ENCODE results near the gene WSB1. TPM values are rescaled to one million over a fixed set of nuclear protein-coding genes. Genes with fewer than 3 reads are reported as not detected.

Gene WSB1
- total RNA-seq, 8 experiments from 2014 or later: 64.9 to 305 (median 210) TPM

DNA sequence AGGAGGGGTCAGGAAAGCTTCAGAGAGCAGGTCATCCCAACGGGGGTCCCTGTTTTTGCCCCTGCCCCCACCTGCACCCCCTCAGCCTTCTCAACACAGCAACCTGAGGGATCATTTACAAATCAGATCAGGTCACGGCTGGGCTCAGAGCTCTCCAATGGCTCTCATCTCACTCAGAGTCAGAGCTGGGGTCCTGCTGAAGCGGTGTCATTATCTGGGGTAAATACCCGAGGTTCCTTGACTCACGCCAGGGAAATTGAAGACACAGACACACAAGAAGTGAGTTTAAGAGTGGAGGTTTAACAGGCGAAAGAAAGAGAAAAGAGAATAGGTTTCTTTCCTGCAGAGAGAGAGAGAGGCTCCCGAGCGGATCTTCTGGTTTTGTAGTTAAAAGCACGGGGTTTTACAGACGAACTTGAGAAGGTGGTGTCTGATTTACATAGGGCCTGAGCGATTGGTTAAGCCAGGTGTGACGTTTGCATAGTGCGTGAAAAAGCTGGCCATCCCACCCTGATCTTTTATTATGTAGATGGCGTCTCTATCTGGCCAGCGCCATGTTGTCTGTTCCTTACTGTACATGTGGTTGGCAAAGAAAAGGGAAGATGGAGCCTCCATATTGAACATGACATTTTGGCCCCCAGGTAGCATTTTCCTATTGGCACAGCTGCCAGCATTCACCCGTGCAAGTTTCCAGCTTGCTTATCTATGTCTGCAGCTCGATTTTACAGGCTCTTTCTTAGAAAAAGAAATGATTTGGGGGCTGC lies 51.4 kb downstream of the WSB1 start:
- H3K4me3 ChIP-seq: peak overlapping the region; percentile 27 to 33 (median 30)
- in situ Hi-C loops (cut with MboI; ENCODE audit: low pct_unique_long_range_greater_than_20kb in 2 of 9, low sequenced_read_pairs in 9 of 9, unreplicated experiment in 9 of 9): loop anchor here in 3 of 9 experiments (25.0 kb wide), 3 partner anchors 108 to 292 kb away; partner anchors contain the start of gene LGALS9 (in 1 of the 3)
- peak in 5 of 8 experiments; percentile 87 to 94 (median 90) for ATAC-seq (replicated peaks in 6 of 8)
- peaks cover 16 to 24% of the 10 kb centered on the region in 2 donors for H3K4me1 ChIP-seq (replicated peaks in 1 of 2)
- 6 to 100% (median 31%) methylated on average over 1 to 13 of the region's 17 CpGs for WGBS, 10 experiments
- peak overlapping the region; percentile 91 to 94 for H3K27ac ChIP-seq

GRCh38 chr17:27346228-27346899 lies 52.5 kb downstream of the WSB1 start:
- Histone ChIP-seq H3K4me3 (no peak overlapping the region), H3K4me1 (replicated peaks in 1 of 2) (peaks cover 7 to 16% of the 10 kb centered on the region in 2 donors), H3K27ac (peak overlapping the region; percentile 91 to 94)
- 82 to 98% (median 93%) methylated on average over 2 to 6 of the region's 8 CpGs; no CpG with 5 or more reads in 5 of the 10 experiments for WGBS, 10 experiments
- in situ Hi-C loops (cut with MboI; ENCODE audit: low pct_unique_long_range_greater_than_20kb in 2 of 9, low sequenced_read_pairs in 9 of 9, unreplicated experiment in 9 of 9): loop anchor here in 3 of 9 experiments (25.0 kb wide), 3 partner anchors 109 to 291 kb away; partner anchors contain the start of gene LGALS9 (in 1 of the 3)
- ATAC-seq (replicated peaks in 6 of 8): no peak

DNA sequence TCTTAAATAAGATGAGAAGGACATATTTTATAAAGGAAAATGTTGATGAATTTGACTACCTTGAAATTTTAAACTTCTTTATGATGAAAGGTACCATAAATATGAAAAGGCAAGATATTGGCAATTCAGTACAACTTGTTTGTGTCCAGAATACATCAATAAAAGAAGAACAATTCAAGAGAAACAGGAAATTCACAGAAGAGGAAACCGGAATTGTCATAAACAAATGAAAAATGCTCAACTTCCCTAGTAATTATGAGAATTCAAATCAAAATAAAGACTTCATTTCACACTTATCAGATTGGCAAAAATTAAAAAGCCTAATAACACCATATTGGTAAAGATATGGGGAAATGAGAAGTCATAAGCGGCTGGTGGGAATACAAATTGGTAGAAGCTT lies 54.3 kb downstream of the WSB1 start:
- WGBS, 10 experiments: 46 to 100% (median 90%) methylated on average over 1 to 2 of the region's 2 CpGs
- no peak for ATAC-seq (replicated peaks in 6 of 8)
- peaks cover 13 to 18% of the 10 kb centered on the region in 2 donors for H3K4me1 ChIP-seq (replicated peaks in 1 of 2)
- no peak overlapping the region for H3K4me3 ChIP-seq
- in situ Hi-C loops (cut with MboI; ENCODE audit: low pct_unique_long_range_greater_than_20kb in 2 of 9, low sequenced_read_pairs in 9 of 9, unreplicated experiment in 9 of 9): loop anchor here in 3 of 9 experiments (25.0 kb wide), 3 partner anchors 111 to 289 kb away; partner anchors contain the start of gene LGALS9 (in 1 of the 3)
- H3K27ac ChIP-seq: no peak overlapping the region

DNA sequence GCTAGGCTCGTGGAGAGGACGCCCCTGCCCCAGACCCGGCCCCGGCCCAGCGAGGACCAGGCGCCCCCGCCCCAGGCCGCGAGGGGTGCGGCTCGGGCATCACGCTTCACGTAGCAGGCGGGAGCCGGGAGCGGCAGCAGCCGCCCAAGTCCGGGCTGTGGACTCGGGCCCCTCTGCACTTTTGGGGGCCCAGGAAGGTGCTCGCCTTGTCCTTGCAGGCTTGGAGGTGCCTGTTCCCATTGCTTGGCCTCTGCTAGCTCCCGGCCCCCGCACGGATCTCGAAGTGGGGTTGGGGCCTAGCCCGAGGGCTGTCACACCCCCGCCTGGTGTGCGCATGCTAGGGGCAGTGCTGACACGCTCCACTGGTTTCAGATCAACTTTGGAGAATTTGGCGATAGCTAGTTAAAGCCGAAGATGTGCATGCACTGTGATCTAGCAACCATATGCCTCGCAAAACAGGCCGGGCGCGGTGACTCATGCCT lies 55.7 kb downstream of the WSB1 start:
- Histone ChIP-seq H3K4me1 (replicated peaks in 1 of 2) (peaks cover 13 to 22% of the 10 kb centered on the region in 2 donors), H3K27ac (no peak overlapping the region), H3K4me3 (no peak overlapping the region)
- in situ Hi-C loops (cut with MboI; ENCODE audit: low pct_unique_long_range_greater_than_20kb in 2 of 9, low sequenced_read_pairs in 9 of 9, unreplicated experiment in 9 of 9): loop anchor here in 7 of 9 experiments (10.0 to 25.0 kb wide), 5 partner anchors 112 to 288 kb away; partner anchors contain the start of genes KSR1 (in 2 of the 7) and LGALS9 (in 1 of the 7)
- WGBS, 10 experiments: 83 to 100% (median 92%) methylated on average over 2 to 5 of the region's 34 CpGs; no CpG with 5 or more reads in 6 of the 10 experiments
- no peak for ATAC-seq (replicated peaks in 6 of 8)

DNA sequence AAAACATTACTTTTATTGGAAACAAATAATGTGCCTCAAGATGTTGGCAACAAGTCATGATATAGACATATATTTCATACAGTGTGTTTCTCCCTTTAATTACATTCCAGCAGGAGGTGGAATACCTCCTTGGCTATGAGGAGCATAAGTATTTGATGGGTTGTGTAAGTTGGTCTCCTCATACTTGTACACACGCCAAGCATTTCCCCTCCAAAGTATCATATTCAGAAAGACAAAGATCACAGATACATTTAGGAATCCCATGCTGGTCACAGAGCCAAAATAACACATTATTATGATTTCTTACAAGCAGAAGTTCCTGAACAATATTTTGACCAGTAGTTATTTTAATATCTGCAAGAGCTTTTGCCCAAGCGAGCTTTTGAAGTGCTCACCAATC lies 57.8 kb downstream of the WSB1 start:
- H3K4me3 ChIP-seq: no peak overlapping the region
- no peak for ATAC-seq (replicated peaks in 6 of 8)
- WGBS, 10 experiments: 50 to 100% (median 94%) methylated on average over 2 of the region's 2 CpGs; no CpG with 5 or more reads in 1 of the 10 experiments
- no peak overlapping the region for H3K27ac ChIP-seq
- peaks cover 7 to 10% of the 10 kb centered on the region in 2 donors for H3K4me1 ChIP-seq (replicated peaks in 1 of 2)
- in situ Hi-C loops (cut with MboI; ENCODE audit: low pct_unique_long_range_greater_than_20kb in 2 of 9, low sequenced_read_pairs in 9 of 9, unreplicated experiment in 9 of 9): loop anchor here in 4 of 9 experiments (10.0 to 25.0 kb wide), 4 partner anchors 111 to 253 kb away; partner anchors contain the start of gene KSR1 (in 2 of the 4)

DNA sequence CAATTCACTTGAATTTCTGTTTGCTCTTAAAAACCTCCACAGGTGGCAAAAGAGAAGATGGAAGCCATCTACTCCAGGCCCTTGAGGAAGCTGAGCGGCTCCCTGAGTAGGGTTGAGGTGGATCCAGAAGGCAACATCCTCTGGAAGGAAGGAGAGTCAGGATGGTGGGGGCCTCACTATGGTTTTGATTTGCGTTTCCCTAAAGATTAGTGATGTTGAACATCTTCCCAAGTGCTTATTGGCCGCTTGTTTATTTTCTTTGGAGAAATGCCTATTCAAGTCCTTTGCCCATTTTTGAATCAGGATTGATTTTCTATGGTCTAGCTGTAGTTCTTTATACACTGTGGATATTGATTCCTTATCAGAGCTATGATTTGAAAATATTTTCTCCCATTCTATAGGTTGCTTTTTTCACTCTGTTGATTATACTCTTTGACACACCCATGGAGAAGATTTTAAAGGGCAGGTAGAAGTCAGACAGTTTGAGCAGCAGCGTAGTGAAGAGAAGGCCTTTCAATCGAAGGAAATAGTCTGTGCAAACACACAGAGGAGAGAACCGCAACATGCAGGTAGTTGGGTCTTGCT lies 58.6 kb downstream of the WSB1 start:
- peak overlapping the region in 3 of 5 donors; percentile 46 to 50 (median 50) for H3K4me3 ChIP-seq
- no peak for ATAC-seq (replicated peaks in 6 of 8)
- H3K27ac ChIP-seq: peak overlapping the region; percentile 83 to 92
- WGBS, 10 experiments: 60 to 100% (median 88%) methylated on average over 1 to 5 of the region's 6 CpGs
- in situ Hi-C loops (cut with MboI; ENCODE audit: low pct_unique_long_range_greater_than_20kb in 2 of 9, low sequenced_read_pairs in 9 of 9, unreplicated experiment in 9 of 9): loop anchor here in 4 of 9 experiments (10.0 to 25.0 kb wide), 4 partner anchors 110 to 252 kb away; partner anchors contain the start of gene KSR1 (in 2 of the 4)
- H3K4me1 ChIP-seq (replicated peaks in 1 of 2): peaks cover 7 to 10% of the 10 kb centered on the region in 2 donors

DNA sequence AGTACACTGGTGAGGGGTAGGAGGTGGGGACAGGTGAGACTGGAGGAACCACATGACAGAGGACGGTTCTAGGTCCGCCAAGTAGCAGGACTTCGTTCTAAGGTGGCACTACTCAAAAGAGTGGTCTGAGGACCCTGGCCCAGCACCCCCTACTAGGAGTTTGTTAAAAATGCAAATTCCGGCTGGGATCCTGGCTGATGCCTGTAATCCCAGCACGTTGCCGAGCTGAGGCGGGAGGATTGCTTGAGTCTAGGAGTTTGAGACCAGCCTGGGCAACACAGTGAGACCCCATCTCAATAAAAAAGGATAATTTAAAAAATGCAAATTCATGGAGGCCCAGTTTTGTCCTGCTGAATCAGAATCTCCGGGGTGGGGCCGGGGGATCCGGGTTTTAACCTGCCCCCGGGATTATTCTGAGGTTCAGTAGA lies 59.1 kb downstream of the WSB1 start:
- in situ Hi-C loops (cut with MboI; ENCODE audit: low pct_unique_long_range_greater_than_20kb in 2 of 9, low sequenced_read_pairs in 9 of 9, unreplicated experiment in 9 of 9): loop anchor here in 4 of 9 experiments (10.0 to 25.0 kb wide), 4 partner anchors 109 to 252 kb away; partner anchors contain the start of gene KSR1 (in 2 of the 4)
- ATAC-seq (replicated peaks in 6 of 8): no peak
- 42 to 100% (median 75%) methylated on average over 1 to 8 of the region's 11 CpGs; no CpG with 5 or more reads in 3 of the 10 experiments for WGBS, 10 experiments
- Histone ChIP-seq H3K4me3 (peak overlapping the region; percentile 37 to 57 (median 50)), H3K27ac (peak overlapping the region; percentile 83 to 92), H3K4me1 (replicated peaks in 1 of 2) (peaks cover 7 to 10% of the 10 kb centered on the region in 2 donors)

- ATAC-seq (replicated peaks in 6 of 8): peak; percentile 82 to 97 (median 94)
- Histone ChIP-seq H3K27ac (peak overlapping the region; percentile 83 to 92), H3K4me3 (peak overlapping the region; percentile 37 to 57 (median 50)), H3K4me1 (replicated peaks in 1 of 2) (peaks cover 7 to 9% of the 10 kb centered on the region in 2 donors)
- WGBS, 10 experiments: 0% methylated on average over 5 to 6 of the region's 57 CpGs; no CpG with 5 or more reads in 8 of the 10 experiments
- in situ Hi-C loops (cut with MboI; ENCODE audit: low pct_unique_long_range_greater_than_20kb in 2 of 9, low sequenced_read_pairs in 9 of 9, unreplicated experiment in 9 of 9): loop anchor here in 4 of 9 experiments (10.0 to 25.0 kb wide), 4 partner anchors 109 to 251 kb away; partner anchors contain the start of gene KSR1 (in 2 of the 4)
Observed at GRCh38 chr17:27353461-27354050, 59.6 kb downstream of the WSB1 start.

DNA sequence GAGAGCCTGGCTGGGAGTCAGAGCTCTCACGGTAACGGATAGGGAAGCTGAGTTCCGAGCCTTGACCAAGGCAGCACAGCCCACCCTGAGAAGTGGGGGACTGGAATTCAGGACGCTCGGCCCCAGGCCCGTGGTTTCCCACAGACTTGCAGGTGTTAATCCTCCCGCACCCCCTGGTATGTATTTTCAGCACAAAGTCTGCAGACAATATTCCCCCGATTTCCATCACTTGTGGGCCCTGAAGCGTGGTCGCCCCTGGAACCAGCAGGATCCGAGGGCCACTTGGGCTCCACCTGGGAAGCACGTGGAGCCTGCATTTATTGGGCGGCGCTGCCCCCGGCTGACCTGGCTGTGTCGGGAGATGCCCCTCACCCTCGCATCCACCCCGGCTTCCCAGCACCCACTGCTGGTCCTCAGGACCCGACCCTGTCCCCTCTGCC lies 60.2 kb downstream of the WSB1 start:
- in situ Hi-C loops (cut with MboI; ENCODE audit: low pct_unique_long_range_greater_than_20kb in 2 of 9, low sequenced_read_pairs in 9 of 9, unreplicated experiment in 9 of 9): loop anchor here in 4 of 9 experiments (10.0 to 25.0 kb wide), 4 partner anchors 108 to 251 kb away; partner anchors contain the start of gene KSR1 (in 2 of the 4)
- 0 to 60% (median 0%) methylated on average over 1 to 7 of the region's 19 CpGs; no CpG with 5 or more reads in 5 of the 10 experiments for WGBS, 10 experiments
- ATAC-seq (replicated peaks in 6 of 8): peak in 1 of 8 experiments; percentile 1
- H3K27ac ChIP-seq: peak overlapping the region in 1 of 2 donors; percentile 63
- H3K4me1 ChIP-seq (replicated peaks in 1 of 2): peaks cover 6 to 7% of the 10 kb centered on the region in 2 donors
- H3K4me3 ChIP-seq: peak overlapping the region; percentile 37 to 57 (median 50)

- in situ Hi-C loops (cut with MboI; ENCODE audit: low pct_unique_long_range_greater_than_20kb in 2 of 9, low sequenced_read_pairs in 9 of 9, unreplicated experiment in 9 of 9): loop anchor here in 4 of 9 experiments (10.0 to 25.0 kb wide), 4 partner anchors 108 to 250 kb away; partner anchors contain the start of gene KSR1 (in 2 of the 4)
- peak overlapping the region in 1 of 2 donors; percentile 63 for H3K27ac ChIP-seq
- no peak overlapping the region for H3K4me3 ChIP-seq
- no peak for ATAC-seq (replicated peaks in 6 of 8)
- peaks cover 6 to 7% of the 10 kb centered on the region in 2 donors for H3K4me1 ChIP-seq (replicated peaks in 1 of 2)
- 40 to 90% (median 78%) methylated on average over 1 to 7 of the region's 8 CpGs; no CpG with 5 or more reads in 3 of the 10 experiments for WGBS, 10 experiments
Observed at GRCh38 chr17:27354491-27355081, 60.7 kb downstream of the WSB1 start.

DNA sequence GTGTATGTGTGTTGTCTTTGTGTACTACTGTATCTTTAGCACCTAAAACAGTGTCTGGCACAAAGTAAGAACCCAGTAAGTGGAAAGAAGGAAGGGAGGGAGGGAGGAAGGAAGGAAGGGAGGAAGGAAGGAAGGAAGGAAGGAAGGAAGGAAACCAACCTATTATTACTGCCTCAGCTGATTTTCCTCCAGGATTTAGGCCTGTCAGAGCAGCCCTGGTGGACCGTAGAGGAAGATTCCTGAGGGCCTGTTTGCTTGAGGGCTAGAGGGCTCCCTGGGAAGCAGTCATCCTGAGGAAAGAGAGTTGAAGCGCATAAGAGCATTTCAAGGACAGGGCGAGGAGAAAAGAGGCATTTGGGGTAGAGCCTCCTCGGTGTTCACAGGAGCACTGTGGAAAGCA lies 61.5 kb downstream of the WSB1 start:
- no peak overlapping the region for H3K27ac ChIP-seq
- in situ Hi-C loops (cut with MboI; ENCODE audit: low pct_unique_long_range_greater_than_20kb in 2 of 9, low sequenced_read_pairs in 9 of 9, unreplicated experiment in 9 of 9): loop anchor here in 4 of 9 experiments (10.0 to 25.0 kb wide), 4 partner anchors 107 to 249 kb away; partner anchors contain the start of gene KSR1 (in 2 of the 4)
- no peak for ATAC-seq (replicated peaks in 6 of 8)

More for the DNA sequence above, 61.5 kb downstream of the WSB1 start:
- 20 to 100% (median 85%) methylated on average over 1 to 3 of the region's 4 CpGs; no CpG with 5 or more reads in 5 of the 10 experiments for WGBS, 10 experiments
- H3K4me1 ChIP-seq (replicated peaks in 1 of 2): peaks cover 6 to 7% of the 10 kb centered on the region in 2 donors
- no peak overlapping the region for H3K4me3 ChIP-seq

Data from motor neuron (in vitro differentiated cells).